Measurements from ENCODE around the gene BATF.

Gene BATF

GRCh38 chr14:75559451-75560222 lies 37.4 kb downstream of the BATF start:
- no peak for DNase-seq (ENCODE audit: low read depth, low spot score)

GRCh38 chr14:75561013-75561432 lies 38.8 kb downstream of the BATF start:
- peak; percentile 91 for DNase-seq (ENCODE audit: low read depth, low spot score)

- no peak for DNase-seq (ENCODE audit: low read depth, low spot score)
Measured at GRCh38 chr14:75562089-75562488, 39.8 kb downstream of the BATF start.

GRCh38 chr14:75562489-75562888 lies 40.2 kb downstream of the BATF start:
- DNase-seq (ENCODE audit: low read depth, low spot score): no peak

GRCh38 chr14:75563931-75564330 lies 41.7 kb downstream of the BATF start:
- DNase-seq (ENCODE audit: low read depth, low spot score): no peak

- no peak for DNase-seq (ENCODE audit: low read depth, low spot score)
Measured at GRCh38 chr14:75565056-75565455, 42.8 kb downstream of the BATF start.

- DNase-seq (ENCODE audit: low read depth, low spot score): no peak
Measured at GRCh38 chr14:75566321-75566720, 44.1 kb downstream of the BATF start.

GRCh38 chr14:75566752-75567151 lies 44.5 kb downstream of the BATF start:
- DNase-seq (ENCODE audit: low read depth, low spot score): no peak

- no peak for DNase-seq (ENCODE audit: low read depth, low spot score)
Measured at GRCh38 chr14:75568140-75568539, 45.9 kb downstream of the BATF start.

- DNase-seq (ENCODE audit: low read depth, low spot score): no peak
Measured at GRCh38 chr14:75568791-75569190, 46.5 kb downstream of the BATF start.

GRCh38 chr14:75570797-75571196 lies 48.5 kb downstream of the BATF start:
- no peak for DNase-seq (ENCODE audit: low read depth, low spot score)

- DNase-seq (ENCODE audit: low read depth, low spot score): no peak
Measured at GRCh38 chr14:75572104-75572503, 49.8 kb downstream of the BATF start.

GRCh38 chr14:75577090-75577489 lies 54.8 kb downstream of the BATF start:
- no peak for DNase-seq (ENCODE audit: low read depth, low spot score)

GRCh38 chr14:75577729-75578101 lies 55.4 kb downstream of the BATF start:
- peak; percentile 91 for DNase-seq (ENCODE audit: low read depth, low spot score)

- DNase-seq (ENCODE audit: low read depth, low spot score): peak; percentile 72
Measured at GRCh38 chr14:75578102-75578785, 56.0 kb downstream of the BATF start, which contains the start of gene FLVCR2. Gene FLVCR2, plus strand, starts transcription at chr14:75578620. Its CDS starts 353 bp downstream, at chr14:75578973.

GRCh38 chr14:75578786-75579337 lies 56.6 kb downstream of the BATF start:
- no peak for DNase-seq (ENCODE audit: low read depth, low spot score)

GRCh38 chr14:75579338-75579864 lies 57.1 kb downstream of the BATF start:
- no peak for DNase-seq (ENCODE audit: low read depth, low spot score)

GRCh38 chr14:75579882-75580281 lies 57.6 kb downstream of the BATF start:
- DNase-seq (ENCODE audit: low read depth, low spot score): no peak

GRCh38 chr14:75587388-75587787 lies 65.1 kb downstream of the BATF start:
- DNase-seq (ENCODE audit: low read depth, low spot score): peak; percentile 55

- DNase-seq (ENCODE audit: low read depth, low spot score): no peak
Measured at GRCh38 chr14:75589931-75590330, 67.7 kb downstream of the BATF start.

- DNase-seq (ENCODE audit: low read depth, low spot score): no peak
Measured at GRCh38 chr14:75591331-75591946, 69.2 kb downstream of the BATF start.

GRCh38 chr14:75591987-75592575 lies 69.8 kb downstream of the BATF start:
- no peak for DNase-seq (ENCODE audit: low read depth, low spot score)
